ENCODE data around the gene MVB12B.
A peak's percentile ranks its signal among the peaks of the same experiment; 100 is the strongest.
"Not testable (repeated sequence)": the region's sequence is repeated elsewhere in the genome, so short reads cannot be mapped to it uniquely, and the experiment has no call there.

Gene MVB12B, protein sequence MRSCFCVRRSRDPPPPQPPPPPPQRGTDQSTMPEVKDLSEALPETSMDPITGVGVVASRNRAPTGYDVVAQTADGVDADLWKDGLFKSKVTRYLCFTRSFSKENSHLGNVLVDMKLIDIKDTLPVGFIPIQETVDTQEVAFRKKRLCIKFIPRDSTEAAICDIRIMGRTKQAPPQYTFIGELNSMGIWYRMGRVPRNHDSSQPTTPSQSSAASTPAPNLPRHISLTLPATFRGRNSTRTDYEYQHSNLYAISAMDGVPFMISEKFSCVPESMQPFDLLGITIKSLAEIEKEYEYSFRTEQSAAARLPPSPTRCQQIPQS

DNA sequence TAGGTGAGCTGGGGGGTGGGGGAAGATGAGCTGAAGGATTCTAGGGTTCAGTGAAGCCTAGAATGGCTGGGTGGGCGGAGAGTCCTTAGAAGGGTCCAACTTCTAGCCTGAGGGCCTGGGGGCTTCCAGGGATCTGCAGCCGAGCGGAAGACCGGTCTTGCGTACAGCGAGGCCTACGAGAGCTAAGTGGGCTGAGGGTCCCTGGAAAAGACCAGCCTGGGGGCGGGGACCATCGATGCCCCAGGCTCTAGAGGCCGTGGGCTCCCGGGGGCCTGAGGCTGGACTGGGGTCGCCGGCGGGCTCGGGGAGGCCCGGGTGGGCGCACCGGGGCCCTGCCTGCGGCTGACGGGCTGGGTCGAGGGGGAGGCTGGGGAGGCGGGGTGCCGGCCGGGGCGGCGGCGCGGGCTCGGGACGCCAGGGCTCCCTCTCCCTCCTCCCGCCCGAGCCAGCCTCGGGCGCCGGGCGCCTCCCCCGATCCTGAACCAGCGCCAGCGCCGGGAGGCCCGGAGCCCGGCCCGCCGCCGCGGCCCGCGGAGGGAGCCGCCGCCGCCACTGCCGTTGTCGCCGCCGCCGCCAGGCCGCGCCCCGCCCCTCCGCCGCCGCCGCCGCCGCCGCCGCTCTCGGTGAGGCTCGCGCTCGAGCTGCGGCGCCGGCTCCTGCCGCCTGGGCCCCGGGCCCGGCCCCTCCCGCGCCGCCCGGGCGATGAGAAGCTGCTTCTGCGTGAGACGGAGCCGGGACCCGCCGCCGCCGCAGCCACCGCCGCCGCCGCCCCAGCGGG lies at the start of gene MVB12B:
Gene MVB12B, plus strand, starts transcription at position 602 of the 778 bp plus-strand sequence. Its CDS starts 101 bp downstream, at position 703.
- peak within 1 kb of the TSS; percentile 91 for H3K4me3 Mint-ChIP-seq
- ATAC-seq (replicated peaks; ENCODE audit: extremely low read depth, poor library complexity, severe bottlenecking): peak; percentile 35
- no peaks in the 10 kb centered on the region for H3K9me3 Mint-ChIP-seq
- H3K4me1 Mint-ChIP-seq: peaks cover 50% of the 10 kb centered on the region
- H3K36me3 Mint-ChIP-seq (ENCODE audit: insufficient read depth): peaks cover 15% of the 10 kb centered on the region
- peak in 1 of 2 donors; percentile 32 for DNase-seq (ENCODE audit: low spot score in 2 of 2)
- no peaks in the 10 kb centered on the region for H3K27me3 Mint-ChIP-seq
- H3K27ac Mint-ChIP-seq (ENCODE audit: low read depth): peak within 1 kb of the TSS; percentile 95

DNA sequence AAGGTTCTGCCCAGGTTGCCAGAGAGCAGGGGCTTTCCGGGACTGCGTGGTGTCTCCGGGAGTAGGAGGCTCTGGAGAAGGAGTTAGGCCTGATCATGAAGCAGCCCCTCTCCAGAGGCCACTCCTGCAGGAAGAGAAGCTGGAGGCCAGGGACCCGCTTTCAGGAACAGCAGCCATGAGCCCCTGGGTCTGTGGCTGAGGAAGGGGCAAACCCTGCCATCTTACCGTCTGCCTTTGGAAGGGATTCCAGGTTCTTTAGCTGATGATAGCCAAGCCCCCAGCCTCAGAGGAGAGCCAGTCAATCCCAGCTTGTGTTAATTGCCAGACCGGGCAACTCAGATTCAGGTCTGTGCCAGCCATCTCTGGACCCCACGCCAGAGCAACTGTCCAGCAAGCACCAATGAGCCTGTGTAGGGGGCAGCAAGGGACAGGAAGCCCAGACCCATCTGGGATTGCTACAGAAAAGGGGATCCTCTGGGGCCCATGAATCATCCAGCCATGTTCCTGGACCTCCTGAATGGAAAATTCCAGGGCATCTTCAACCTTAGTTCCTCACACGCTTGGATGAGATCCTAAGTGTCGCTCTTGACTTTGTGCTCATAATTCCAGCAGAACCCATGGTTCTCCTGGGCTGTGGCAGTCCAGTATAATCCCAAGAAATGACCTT lies 42.7 kb upstream of the MVB12B start:
- ATAC-seq (replicated peaks; ENCODE audit: extremely low read depth, poor library complexity, severe bottlenecking) (no peak), DNase-seq (ENCODE audit: low spot score in 2 of 2) (no peak)
- H3K27me3 Mint-ChIP-seq: peaks cover 28% of the 10 kb centered on the region
- no peaks in the 10 kb centered on the region for H3K9me3 Mint-ChIP-seq
- no peaks in the 10 kb centered on the region for H3K4me1 Mint-ChIP-seq
- H3K36me3 Mint-ChIP-seq (ENCODE audit: insufficient read depth): no peaks in the 10 kb centered on the region
- no peak overlapping the region for H3K4me3 Mint-ChIP-seq
- H3K27ac Mint-ChIP-seq (ENCODE audit: low read depth): no peak overlapping the region

DNA sequence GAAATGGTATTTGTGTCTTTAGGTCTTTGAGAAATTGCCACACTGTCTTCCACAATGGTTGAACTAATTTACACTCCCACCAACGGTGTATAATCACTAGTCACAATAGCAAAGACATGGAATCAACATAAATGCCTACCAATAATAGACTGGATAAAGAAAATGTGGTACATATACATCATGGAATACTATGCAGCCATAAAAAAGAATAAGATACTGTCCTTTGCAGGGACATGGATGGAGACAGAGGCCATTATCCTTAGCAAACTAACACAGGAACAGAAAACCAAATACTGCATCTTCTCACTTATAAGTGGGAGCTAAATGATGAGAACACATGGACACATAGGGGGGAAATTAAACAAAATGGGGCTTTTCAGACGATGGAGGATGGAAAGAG lies 41.0 kb upstream of the MVB12B start:
- peaks cover 11% of the 10 kb centered on the region for H3K27me3 Mint-ChIP-seq
- H3K9me3 Mint-ChIP-seq; H3K4me3 Mint-ChIP-seq; H3K4me1 Mint-ChIP-seq; DNase-seq (ENCODE audit: low spot score in 2 of 2); H3K36me3 Mint-ChIP-seq (ENCODE audit: insufficient read depth); ATAC-seq (replicated peaks; ENCODE audit: extremely low read depth, poor library complexity, severe bottlenecking); H3K27ac Mint-ChIP-seq (ENCODE audit: low read depth): not testable (repeated sequence)

DNA sequence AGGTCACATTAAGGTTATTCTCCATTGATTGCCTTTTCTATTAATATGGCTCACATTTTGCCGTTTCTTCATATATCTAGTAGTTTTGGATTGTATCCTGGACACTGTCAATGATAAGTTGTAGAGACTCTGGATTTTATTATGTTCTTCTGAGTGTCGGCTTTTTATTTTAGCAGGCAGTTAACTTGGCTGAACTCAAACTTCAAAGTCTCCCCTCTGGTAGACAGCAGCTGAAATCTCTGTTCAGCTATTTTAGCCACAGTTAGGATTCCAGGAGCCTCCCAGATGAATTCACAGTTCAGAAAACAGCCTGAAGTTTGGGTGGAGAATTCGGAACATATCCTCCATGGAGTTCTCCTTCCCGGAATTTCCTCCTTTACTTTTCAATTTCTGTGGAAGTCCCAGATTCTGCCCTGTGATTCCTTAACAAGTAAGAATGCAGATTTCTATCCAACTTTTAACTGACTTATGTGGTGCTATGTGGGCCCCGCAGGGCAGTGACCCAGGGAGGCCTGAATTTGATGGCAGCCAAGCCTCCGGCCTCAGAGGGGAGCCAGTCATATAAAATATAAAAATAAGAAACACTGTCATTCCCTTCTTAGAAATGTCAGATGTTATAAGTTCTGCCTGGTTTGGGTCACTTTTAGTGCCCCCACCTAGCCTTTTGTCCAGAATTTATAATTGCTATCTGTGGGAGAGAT lies 39.3 kb upstream of the MVB12B start:
- peaks cover 7% of the 10 kb centered on the region for H3K27me3 Mint-ChIP-seq
- no peaks in the 10 kb centered on the region for H3K4me1 Mint-ChIP-seq
- H3K36me3 Mint-ChIP-seq (ENCODE audit: insufficient read depth): no peaks in the 10 kb centered on the region
- ATAC-seq (replicated peaks; ENCODE audit: extremely low read depth, poor library complexity, severe bottlenecking) (no peak), DNase-seq (ENCODE audit: low spot score in 2 of 2) (no peak)
- no peak overlapping the region for H3K27ac Mint-ChIP-seq (ENCODE audit: low read depth)
- no peaks in the 10 kb centered on the region for H3K9me3 Mint-ChIP-seq
- H3K4me3 Mint-ChIP-seq: no peak overlapping the region

DNA sequence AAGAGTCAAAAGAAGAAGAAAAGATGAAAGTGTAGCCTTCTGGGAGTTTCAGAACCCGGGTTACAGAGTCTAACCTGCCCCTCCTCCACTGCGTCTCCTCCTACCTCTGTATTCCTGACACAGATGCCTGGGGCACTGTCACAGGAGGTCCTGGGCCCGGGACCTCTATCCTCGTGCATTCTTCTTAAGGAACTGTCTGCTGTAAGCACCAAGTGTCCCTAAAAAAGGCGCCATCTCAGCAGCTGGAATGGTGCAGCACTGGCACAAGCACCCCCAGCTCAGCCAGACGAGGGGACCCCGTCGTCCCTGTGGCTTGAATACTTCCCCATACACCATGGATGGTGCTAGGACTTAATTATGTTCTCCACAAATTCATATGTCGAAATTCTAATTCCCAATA lies 35.8 kb upstream of the MVB12B start:
- no peaks in the 10 kb centered on the region for H3K9me3 Mint-ChIP-seq
- H3K4me1 Mint-ChIP-seq: no peaks in the 10 kb centered on the region
- H3K4me3 Mint-ChIP-seq: no peak overlapping the region
- DNase-seq (ENCODE audit: low spot score in 2 of 2) (no peak), ATAC-seq (replicated peaks; ENCODE audit: extremely low read depth, poor library complexity, severe bottlenecking) (no peak)
- H3K36me3 Mint-ChIP-seq (ENCODE audit: insufficient read depth): no peaks in the 10 kb centered on the region
- peaks cover 34% of the 10 kb centered on the region for H3K27me3 Mint-ChIP-seq
- H3K27ac Mint-ChIP-seq (ENCODE audit: low read depth): no peak overlapping the region

DNA sequence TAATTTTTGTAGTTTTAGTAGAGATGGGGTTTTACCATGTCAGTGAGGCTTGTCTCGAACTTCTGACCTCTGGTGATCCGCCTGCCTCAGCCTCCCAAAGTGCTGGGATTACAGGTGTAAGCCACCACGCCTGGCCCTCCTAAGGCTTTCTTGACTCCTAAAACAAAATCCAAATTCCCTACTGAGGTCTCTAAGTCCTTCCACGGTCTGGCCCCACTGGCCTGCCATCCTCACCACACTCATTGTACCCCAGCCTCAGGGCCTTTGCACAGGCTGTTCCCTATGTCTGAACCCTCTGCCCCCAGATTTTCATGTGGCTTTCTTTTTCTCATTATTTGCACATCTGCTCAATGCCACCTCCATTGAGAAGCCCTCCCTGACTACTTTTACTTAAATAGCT lies 34.7 kb upstream of the MVB12B start:
- Mint-ChIP-seq H3K27me3 (peaks cover 44% of the 10 kb centered on the region), H3K36me3 (ENCODE audit: insufficient read depth) (no peaks in the 10 kb centered on the region), H3K27ac (ENCODE audit: low read depth) (no peak overlapping the region), H3K4me1 (no peaks in the 10 kb centered on the region), H3K9me3 (no peaks in the 10 kb centered on the region), H3K4me3 (no peak overlapping the region)
- ATAC-seq (replicated peaks; ENCODE audit: extremely low read depth, poor library complexity, severe bottlenecking) (no peak), DNase-seq (ENCODE audit: low spot score in 2 of 2) (no peak)

DNA sequence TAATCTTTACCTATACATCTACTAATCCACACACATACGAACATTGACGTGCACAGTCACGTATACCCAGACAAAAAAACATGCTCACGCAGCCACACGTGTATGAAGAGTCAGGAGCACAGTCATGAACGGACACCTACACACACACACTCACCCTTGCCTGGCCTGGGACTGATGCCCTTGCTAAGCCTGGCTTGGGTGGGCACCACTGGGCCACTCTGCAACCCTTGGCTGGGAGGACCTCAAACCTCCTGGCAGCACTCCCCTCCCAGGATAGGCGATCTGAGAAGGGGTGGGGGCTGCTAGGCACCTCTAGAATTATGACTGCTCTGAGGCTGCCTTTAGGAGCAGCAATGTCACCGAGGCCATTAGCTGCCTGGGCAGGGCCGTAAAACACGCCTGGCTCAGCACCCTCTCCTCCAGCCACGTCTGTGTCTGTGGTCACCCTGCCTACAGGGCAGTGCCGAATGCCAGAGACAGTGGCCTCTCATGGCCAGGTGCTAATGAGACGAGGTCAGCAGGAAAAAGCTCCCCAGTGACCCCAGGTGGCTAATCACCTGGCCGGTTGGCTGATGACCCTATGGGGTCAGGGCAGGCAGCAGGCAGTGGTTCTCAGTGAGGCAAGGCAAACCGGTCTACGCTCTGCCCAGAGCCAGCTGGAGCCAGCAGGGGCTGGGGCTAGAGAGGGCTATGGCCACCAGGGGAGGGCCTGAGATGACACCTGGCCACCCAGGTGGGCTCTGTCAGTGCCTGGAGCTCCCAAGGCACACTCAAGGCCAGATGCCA lies 33.7 kb upstream of the MVB12B start:
- Mint-ChIP-seq H3K27me3 (peaks cover 46% of the 10 kb centered on the region), H3K36me3 (ENCODE audit: insufficient read depth) (no peaks in the 10 kb centered on the region), H3K27ac (ENCODE audit: low read depth) (no peak overlapping the region), H3K4me3 (no peak overlapping the region), H3K4me1 (no peaks in the 10 kb centered on the region), H3K9me3 (no peaks in the 10 kb centered on the region)
- ATAC-seq (replicated peaks; ENCODE audit: extremely low read depth, poor library complexity, severe bottlenecking) (no peak), DNase-seq (ENCODE audit: low spot score in 2 of 2) (no peak)

DNA sequence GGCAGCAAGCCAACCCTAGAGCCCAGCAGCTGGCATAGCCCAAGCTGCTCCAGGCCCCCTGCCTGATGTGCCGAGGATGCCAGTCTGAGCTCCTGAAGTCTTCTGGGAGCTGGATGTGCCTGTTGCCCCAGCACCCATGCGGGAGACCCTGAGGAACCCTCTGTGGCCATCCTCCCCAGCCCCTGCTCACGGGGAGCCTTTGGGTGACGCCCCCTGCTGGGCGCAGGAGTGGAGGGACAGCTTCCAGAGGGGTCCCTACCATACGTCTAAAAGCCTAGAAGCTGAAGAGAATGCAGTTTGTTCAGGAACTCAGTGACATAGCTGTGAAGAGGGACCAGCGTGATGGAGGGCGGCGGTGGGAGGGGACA lies 33.1 kb upstream of the MVB12B start:
- H3K27ac Mint-ChIP-seq (ENCODE audit: low read depth): no peak overlapping the region
- H3K4me3 Mint-ChIP-seq: no peak overlapping the region
- DNase-seq (ENCODE audit: low spot score in 2 of 2): no peak
- H3K4me1 Mint-ChIP-seq: no peaks in the 10 kb centered on the region
- no peaks in the 10 kb centered on the region for H3K9me3 Mint-ChIP-seq
- no peak for ATAC-seq (replicated peaks; ENCODE audit: extremely low read depth, poor library complexity, severe bottlenecking)
- peaks cover 46% of the 10 kb centered on the region for H3K27me3 Mint-ChIP-seq
- H3K36me3 Mint-ChIP-seq (ENCODE audit: insufficient read depth): no peaks in the 10 kb centered on the region

DNA sequence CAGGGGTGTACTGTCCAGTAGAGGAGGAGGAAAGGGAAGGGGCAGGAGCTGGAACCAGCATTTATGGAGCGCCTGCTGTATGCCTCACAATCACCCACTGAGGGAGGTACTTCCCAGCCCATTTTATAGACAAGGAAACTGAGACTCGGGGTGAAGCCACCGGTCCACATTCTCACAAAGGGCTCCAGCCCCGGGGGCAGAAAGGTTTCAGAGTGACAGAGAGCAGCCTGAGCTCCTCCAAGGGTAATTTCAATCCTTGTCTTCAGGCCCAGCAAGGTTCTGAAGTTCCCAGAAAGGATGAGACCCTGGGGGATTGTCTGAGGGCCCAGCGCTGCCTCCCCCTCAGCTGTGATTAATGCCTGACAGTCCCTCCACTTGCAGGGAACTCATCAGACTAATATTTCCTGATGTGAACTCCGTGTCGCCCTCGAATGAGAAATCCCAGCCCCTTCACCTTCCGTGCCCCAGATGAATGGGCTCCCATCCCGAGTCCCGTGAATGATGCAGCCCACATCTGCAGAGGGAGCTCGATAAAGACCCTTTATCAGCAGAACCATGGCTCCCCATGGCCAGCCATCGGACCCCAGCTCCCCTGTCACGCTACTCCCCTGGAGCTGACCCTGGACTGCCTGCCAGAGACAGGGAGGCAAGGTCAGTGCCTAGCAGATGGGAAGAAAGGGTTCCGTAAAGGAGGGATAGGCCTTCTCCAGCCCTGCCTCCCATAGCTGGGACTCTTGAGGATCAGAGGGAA lies 32.1 kb upstream of the MVB12B start:
- ATAC-seq (replicated peaks; ENCODE audit: extremely low read depth, poor library complexity, severe bottlenecking) (no peak), DNase-seq (ENCODE audit: low spot score in 2 of 2) (no peak)
- Mint-ChIP-seq H3K27me3 (peaks cover 46% of the 10 kb centered on the region), H3K4me1 (no peaks in the 10 kb centered on the region), H3K4me3 (no peak overlapping the region), H3K9me3 (no peaks in the 10 kb centered on the region), H3K27ac (ENCODE audit: low read depth) (no peak overlapping the region), H3K36me3 (ENCODE audit: insufficient read depth) (no peaks in the 10 kb centered on the region)

DNA sequence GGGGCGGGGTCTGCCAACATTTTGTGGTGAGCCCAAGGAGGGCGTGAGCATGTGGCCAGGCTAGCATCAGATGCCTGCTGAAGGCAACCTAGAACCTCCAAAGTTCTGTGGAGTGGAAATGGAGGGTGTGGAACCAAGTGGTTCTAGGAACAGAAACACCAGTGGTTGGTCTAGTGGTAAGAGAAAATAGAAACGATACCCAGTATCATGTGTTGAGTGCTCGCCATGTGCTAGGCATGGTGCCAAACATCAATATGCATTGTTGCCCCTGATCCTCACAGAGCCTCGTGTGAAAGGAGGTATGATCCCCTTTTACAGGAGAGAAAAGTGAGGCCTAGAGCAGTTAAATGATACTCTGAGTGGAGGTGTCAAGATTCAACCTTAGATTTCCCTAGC lies 31.5 kb upstream of the MVB12B start:
- H3K36me3 Mint-ChIP-seq (ENCODE audit: insufficient read depth): no peaks in the 10 kb centered on the region
- DNase-seq (ENCODE audit: low spot score in 2 of 2) (no peak), ATAC-seq (replicated peaks; ENCODE audit: extremely low read depth, poor library complexity, severe bottlenecking) (no peak)
- no peak overlapping the region for H3K27ac Mint-ChIP-seq (ENCODE audit: low read depth)
- no peaks in the 10 kb centered on the region for H3K4me1 Mint-ChIP-seq
- no peaks in the 10 kb centered on the region for H3K9me3 Mint-ChIP-seq
- no peak overlapping the region for H3K4me3 Mint-ChIP-seq
- peaks cover 46% of the 10 kb centered on the region for H3K27me3 Mint-ChIP-seq

DNA sequence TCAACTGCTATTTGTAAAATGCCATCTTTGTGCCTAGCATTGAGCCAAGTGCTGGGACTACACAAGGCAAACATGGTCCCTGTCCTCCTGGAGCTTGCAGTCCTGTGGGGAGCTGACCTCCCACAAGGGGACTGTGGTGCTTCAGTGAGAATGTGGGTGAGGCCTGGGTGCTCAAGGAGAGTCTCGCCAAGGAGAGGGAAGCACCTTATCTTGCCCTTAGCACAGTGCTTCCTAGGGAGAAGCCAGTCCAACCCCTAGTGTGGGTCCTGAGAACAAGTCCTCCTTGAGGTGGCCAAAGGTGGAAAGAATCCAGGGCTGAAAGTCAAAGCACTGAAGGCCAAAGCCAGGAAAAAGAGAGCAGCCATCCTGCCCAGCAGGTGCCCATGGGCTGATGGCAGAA lies 31.1 kb upstream of the MVB12B start:
- Mint-ChIP-seq H3K9me3 (no peaks in the 10 kb centered on the region), H3K4me1 (no peaks in the 10 kb centered on the region), H3K27me3 (peaks cover 46% of the 10 kb centered on the region), H3K27ac (ENCODE audit: low read depth) (no peak overlapping the region), H3K4me3 (no peak overlapping the region), H3K36me3 (ENCODE audit: insufficient read depth) (no peaks in the 10 kb centered on the region)
- ATAC-seq (replicated peaks; ENCODE audit: extremely low read depth, poor library complexity, severe bottlenecking) (no peak), DNase-seq (ENCODE audit: low spot score in 2 of 2) (no peak)
